Measurements from ENCODE around the gene ME1.

Gene ME1

GRCh38 chr6:83185096-83185495, 245.8 kb downstream of the ME1 start:
- DNase-seq = no peak

DNA sequence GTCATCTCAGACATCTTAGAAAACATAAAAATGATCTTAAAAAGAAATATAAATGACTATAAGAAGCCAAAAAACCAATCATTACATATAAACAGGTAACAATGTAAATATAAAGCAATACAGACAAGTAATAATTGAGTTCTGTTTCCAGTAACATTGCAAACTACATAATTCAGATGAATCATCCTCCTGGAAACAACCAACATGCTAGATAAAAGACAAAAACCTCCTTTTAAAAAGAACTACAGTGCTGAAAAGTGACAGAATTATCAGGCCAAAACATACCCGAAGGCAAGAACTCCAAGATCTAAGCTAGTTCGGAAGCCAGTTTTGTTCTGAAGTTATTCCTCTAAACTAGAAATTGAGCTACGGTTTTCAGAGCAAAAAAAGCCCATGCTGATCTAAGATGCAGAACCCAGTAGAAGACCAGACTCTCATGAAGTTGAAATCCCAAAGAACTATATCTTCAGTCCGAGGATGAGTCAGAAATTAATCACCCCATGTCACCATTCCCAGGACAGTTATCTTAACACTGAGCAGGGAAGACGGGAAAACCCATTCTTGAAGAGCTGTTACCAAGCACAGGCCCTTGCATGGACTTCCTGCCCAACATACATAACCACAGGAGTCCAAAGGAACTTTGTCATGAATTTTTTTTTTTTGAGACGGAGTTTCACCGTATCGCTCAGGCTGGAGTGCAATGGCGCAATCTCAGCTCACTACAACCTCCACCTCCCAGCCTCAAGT, 247.6 kb downstream of the ME1 start:
- no peak for DNase-seq

- no peak for DNase-seq
These were observed 248.7 kb downstream of the ME1 start for GRCh38 chr6:83182114-83182513.

DNA sequence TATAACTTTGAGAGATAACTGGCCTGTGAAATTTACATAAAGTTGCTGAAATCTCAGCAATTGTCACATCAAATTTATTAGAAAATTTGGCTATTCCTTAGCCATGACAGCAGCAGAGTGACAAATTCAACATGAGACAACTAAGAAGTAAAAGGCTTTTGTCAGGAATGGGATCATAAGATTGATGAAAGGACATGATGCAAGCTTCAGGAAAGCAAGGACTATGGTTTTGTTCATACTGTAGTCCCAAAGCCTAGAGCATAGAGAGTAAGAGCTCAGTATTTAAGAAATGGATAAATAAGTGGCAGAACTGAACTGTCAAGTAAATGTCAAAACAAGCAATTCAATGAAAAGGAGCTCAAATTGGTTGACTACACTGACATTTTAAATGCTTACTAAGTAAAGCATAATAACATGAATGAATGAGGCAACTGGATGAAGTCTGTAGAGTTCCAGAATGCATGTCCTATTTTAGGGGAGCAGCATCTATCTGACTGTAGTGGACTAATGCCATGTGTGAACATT, 250.4 kb downstream of the ME1 start:
- DNase-seq = no peak

GRCh38 chr6:83176246-83176645, 254.6 kb downstream of the ME1 start:
- DNase-seq = no peak

DNA sequence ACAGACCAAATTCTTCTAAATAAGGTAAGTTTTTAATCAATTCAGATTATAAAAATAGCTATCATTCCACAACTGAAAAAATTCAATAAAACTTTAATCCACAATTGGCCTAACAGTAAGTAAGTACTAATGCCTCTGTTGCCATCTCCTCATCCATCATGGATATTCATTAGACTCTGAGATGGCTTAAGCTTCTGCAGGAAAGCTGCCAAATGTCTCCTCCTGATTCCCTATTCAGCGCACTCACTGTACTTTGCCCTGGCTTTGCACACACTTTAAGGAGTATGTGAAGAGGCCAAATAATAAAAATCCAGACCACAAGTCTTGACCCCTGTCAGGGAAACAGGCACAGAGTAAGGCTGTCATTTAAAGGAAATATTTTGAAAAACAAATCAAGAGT, 261.3 kb downstream of the ME1 start:
- DNase-seq = no peak

- no peak for DNase-seq
These were observed 261.7 kb downstream of the ME1 start for GRCh38 chr6:83169106-83169505.

- DNase-seq = no peak
These were observed 262.3 kb downstream of the ME1 start for GRCh38 chr6:83168556-83168955.

DNA sequence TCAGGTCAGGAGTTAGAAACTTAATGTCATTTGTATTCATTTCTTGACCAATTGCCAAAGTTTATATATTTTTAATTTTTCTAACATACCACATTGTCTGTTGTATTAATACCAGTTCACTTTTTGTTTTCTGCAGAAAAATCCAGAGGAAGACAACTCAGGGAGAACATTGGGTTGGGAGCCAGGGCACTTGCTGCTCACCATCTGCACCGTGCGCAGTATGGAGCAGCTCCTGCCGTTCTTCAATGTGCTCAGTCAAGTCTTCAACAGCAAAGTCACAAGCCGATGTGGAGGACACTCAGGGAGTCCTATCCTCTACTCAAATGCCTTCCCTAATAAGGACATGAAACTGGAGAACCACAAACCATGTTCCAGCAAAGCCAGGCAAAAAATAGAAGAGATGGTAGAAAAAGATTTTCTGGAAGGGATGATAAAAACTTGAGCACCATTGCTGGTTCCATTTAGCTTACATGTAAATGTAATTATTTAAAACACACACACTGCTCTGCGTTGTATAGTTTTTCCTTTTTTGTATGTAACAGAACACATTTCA, 263.0 kb downstream of the ME1 start:
- DNase-seq = no peak
